ENCODE data around the gene MTF1.

GRCh38 chr1:37809942-37810341, 49.5 kb downstream of the MTF1 start:
- TF ChIP-seq FOXA1 (IDR thresholded peaks at IDR 0.05) (no peak), SUZ12 (IDR thresholded peaks at IDR 0.05) (no peak), SP1 (IDR thresholded peaks at IDR 0.05) (no peak), ZNF384 (IDR thresholded peaks at IDR 0.05) (no peak), TARDBP (IDR thresholded peaks at IDR 0.05) (no peak), NFRKB (IDR thresholded peaks at IDR 0.05) (no peak), BHLHE40 (IDR thresholded peaks at IDR 0.05; ENCODE audit: borderline replicate concordance) (no peak), FOXM1 (IDR thresholded peaks at IDR 0.05; ENCODE audit: borderline replicate concordance) (no peak), ARNT (IDR thresholded peaks at IDR 0.05) (no peak)

Data from HEK293T (cell line).